Measurements from ENCODE around the gene SALL3. TPM values are rescaled to one million over a fixed set of nuclear protein-coding genes. Genes with fewer than 3 reads are reported as not detected.

The SALL3 gene
- total RNA-seq, 1 donor from 2014 or later = 2.2 TPM

- no peak overlapping the region for H3K4me3 ChIP-seq (ENCODE audit: low read depth, low read length)
- TF ChIP-seq, protein P1, sequence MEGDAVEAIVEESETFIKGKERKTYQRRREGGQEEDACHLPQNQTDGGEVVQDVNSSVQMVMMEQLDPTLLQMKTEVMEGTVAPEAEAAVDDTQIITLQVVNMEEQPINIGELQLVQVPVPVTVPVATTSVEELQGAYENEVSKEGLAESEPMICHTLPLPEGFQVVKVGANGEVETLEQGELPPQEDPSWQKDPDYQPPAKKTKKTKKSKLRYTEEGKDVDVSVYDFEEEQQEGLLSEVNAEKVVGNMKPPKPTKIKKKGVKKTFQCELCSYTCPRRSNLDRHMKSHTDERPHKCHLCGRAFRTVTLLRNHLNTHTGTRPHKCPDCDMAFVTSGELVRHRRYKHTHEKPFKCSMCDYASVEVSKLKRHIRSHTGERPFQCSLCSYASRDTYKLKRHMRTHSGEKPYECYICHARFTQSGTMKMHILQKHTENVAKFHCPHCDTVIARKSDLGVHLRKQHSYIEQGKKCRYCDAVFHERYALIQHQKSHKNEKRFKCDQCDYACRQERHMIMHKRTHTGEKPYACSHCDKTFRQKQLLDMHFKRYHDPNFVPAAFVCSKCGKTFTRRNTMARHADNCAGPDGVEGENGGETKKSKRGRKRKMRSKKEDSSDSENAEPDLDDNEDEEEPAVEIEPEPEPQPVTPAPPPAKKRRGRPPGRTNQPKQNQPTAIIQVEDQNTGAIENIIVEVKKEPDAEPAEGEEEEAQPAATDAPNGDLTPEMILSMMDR (conservative IDR thresholded peaks at IDR 0.05; ENCODE audit: low read depth, low read length) = no peak
- DNase-seq (ENCODE audit: low read depth) = no peak
Measured at GRCh38 chr18:79043288-79043687, 63.7 kb downstream of the SALL3 start.

GRCh38 chr18:79046522-79046921 is 66.9 kb downstream of the SALL3 start:
- no peak for DNase-seq (ENCODE audit: low read depth)
- H3K4me3 ChIP-seq (ENCODE audit: low read depth, low read length) = peak overlapping the region; percentile 47
- TF ChIP-seq, protein P1 (conservative IDR thresholded peaks at IDR 0.05; ENCODE audit: low read depth, low read length) = no peak

- no peak for DNase-seq (ENCODE audit: low read depth)
- no peak overlapping the region for H3K4me3 ChIP-seq (ENCODE audit: low read depth, low read length)
- TF ChIP-seq, protein P1 (conservative IDR thresholded peaks at IDR 0.05; ENCODE audit: low read depth, low read length) = no peak
Measured at GRCh38 chr18:79047556-79048244, 68.1 kb downstream of the SALL3 start.

DNA sequence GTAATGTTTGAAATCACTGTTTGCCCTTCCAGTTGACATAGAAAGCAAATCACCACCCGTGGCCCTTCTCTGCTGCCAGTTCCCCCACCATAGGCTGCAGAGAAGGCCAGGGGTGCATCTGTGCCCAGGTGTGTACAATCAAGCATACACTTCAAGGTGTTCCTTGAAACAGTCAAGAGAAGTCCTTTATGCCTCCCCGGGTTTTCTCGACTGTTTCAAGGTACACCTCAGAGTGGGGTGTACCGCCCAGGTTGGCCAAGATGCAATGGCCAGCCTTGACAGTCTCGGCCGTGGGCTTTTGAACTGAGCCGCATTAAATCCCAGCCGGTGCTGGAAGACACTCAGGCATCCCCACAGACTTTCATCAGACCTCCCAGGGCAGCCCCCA is 68.6 kb downstream of the SALL3 start:
- no peak overlapping the region for H3K4me3 ChIP-seq (ENCODE audit: low read depth, low read length)

DNA sequence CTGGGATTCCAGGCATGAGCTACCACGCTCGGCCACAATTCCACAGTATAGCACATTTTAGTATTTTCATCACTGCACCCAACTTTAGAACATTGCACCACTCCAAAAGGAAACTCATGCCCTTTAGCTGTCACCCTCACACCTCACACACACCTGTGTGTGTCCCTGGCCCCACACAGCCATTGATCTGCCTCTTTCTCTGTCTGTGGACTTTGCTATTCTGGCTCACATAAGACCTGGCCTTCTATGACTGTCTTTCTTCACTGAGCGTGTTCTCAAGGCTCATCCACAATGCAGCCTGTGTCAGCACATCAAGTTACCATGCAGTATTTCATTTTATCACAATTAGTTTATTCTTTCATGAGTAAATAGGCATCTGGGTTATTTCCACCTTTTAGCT is 69.9 kb downstream of the SALL3 start:
- TF ChIP-seq, protein P1 (conservative IDR thresholded peaks at IDR 0.05; ENCODE audit: low read depth, low read length) = no peak
- no peak overlapping the region for H3K4me3 ChIP-seq (ENCODE audit: low read depth, low read length)
- no peak for DNase-seq (ENCODE audit: low read depth)

More for the DNA sequence above, 68.6 kb downstream of the SALL3 start:
- no peak for DNase-seq (ENCODE audit: low read depth)
- TF ChIP-seq, protein P1 (conservative IDR thresholded peaks at IDR 0.05; ENCODE audit: low read depth, low read length) = no peak

Other genes with a start within 250 kb of the SALL3 start
- 10.7 and 22.7 TPM in 2 replicates for gene ATP9B, start 89.6 kb downstream of the SALL3 start, total RNA-seq